HEK293T (cell line): Measurements from ENCODE around the gene RAB40B.

Source experiments
- ARNT ChIP-seq: fragments of 450-650 bp; IDR thresholded peaks from 2 replicates; pipeline ENCODE4 v1.6.1; 2017; ENCODE audit warnings: mild to moderate bottlenecking
- BHLHE40 ChIP-seq: fragments of 450-650 bp; IDR thresholded peaks from 2 replicates; pipeline ENCODE4 v1.6.1; 2016; ENCODE audit warnings: mild to moderate bottlenecking, moderate library complexity, borderline replicate concordance
- ELF4 ChIP-seq: fragments of 450-650 bp; IDR thresholded peaks from 2 replicates; pipeline ENCODE4 v1.6.1; 2017; ENCODE audit warnings: antibody characterized with exemption
- HDGF ChIP-seq: fragments of 450-650 bp; IDR thresholded peaks from 2 replicates; pipeline ENCODE4 v1.6.1; 2017; ENCODE audit warnings: antibody characterized with exemption, borderline replicate concordance
- NFRKB ChIP-seq: fragments of 450-650 bp; IDR thresholded peaks from 2 replicates; pipeline ENCODE4 v1.6.1; 2016; ENCODE audit warnings: mild to moderate bottlenecking, moderate library complexity
- PKNOX1 ChIP-seq: fragments of 450-650 bp; IDR thresholded peaks from 2 replicates; pipeline ENCODE4 v1.6.1; 2016
- SP1 ChIP-seq: fragments of 450-650 bp; IDR thresholded peaks from 2 replicates; pipeline ENCODE4 v1.6.1; 2017

- TF ChIP-seq NFRKB: no peak
- no peak for TF ChIP-seq PKNOX1
- TF ChIP-seq BHLHE40: no peak
- no peak for TF ChIP-seq ELF4
- no peak for TF ChIP-seq ARNT
- no peak for TF ChIP-seq HDGF
- TF ChIP-seq SP1: no peak
These were observed 39.6 kb downstream of the RAB40B start for GRCh38 chr17:82658796-82659452.
